Measurements from ENCODE around the gene KLF9. TPM values are rescaled to one million over a fixed set of nuclear protein-coding genes. Genes with fewer than 3 reads are reported as not detected.

The KLF9 gene
- total and polyA plus RNA-seq, 9 of the 15 experiments (the other 6 are each of a cell fraction or from before 2014, with no cell fraction given) = 3.3 to 11.9 (median 6.9) TPM

DNA sequence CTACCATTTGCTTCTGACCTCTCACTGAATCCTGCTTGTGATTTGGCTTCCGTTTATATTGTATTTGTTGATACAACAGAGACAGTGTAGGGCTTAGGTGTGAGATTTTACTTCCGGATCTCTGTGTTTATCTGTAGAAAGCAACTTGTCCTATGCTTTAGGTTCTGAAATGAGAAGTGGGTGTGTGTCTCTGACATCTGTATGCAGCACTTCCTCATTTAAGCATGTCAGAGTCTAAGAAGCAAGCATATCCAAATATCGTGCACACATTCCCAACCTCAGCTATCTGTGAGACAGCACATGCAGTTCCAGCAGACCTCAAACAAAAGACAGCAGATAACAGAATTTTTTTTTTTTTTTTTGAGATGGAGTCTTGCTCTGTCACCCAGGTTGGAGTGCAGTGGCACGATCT lies 16.3 kb downstream of the KLF9 start (continued):
- TF ChIP-seq, protein P1, sequence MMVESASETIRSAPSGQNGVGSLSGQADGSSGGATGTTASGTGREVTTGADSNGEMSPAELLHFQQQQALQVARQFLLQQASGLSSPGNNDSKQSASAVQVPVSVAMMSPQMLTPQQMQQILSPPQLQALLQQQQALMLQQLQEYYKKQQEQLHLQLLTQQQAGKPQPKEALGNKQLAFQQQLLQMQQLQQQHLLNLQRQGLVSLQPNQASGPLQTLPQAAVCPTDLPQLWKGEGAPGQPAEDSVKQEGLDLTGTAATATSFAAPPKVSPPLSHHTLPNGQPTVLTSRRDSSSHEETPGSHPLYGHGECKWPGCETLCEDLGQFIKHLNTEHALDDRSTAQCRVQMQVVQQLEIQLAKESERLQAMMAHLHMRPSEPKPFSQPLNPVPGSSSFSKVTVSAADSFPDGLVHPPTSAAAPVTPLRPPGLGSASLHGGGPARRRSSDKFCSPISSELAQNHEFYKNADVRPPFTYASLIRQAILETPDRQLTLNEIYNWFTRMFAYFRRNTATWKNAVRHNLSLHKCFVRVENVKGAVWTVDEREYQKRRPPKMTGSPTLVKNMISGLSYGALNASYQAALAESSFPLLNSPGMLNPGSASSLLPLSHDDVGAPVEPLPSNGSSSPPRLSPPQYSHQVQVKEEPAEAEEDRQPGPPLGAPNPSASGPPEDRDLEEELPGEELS (CRISPR knock-in tag; IDR thresholded peaks at IDR 0.05; ENCODE audit: borderline replicate concordance) = no peak
- TF ChIP-seq, protein P2, sequence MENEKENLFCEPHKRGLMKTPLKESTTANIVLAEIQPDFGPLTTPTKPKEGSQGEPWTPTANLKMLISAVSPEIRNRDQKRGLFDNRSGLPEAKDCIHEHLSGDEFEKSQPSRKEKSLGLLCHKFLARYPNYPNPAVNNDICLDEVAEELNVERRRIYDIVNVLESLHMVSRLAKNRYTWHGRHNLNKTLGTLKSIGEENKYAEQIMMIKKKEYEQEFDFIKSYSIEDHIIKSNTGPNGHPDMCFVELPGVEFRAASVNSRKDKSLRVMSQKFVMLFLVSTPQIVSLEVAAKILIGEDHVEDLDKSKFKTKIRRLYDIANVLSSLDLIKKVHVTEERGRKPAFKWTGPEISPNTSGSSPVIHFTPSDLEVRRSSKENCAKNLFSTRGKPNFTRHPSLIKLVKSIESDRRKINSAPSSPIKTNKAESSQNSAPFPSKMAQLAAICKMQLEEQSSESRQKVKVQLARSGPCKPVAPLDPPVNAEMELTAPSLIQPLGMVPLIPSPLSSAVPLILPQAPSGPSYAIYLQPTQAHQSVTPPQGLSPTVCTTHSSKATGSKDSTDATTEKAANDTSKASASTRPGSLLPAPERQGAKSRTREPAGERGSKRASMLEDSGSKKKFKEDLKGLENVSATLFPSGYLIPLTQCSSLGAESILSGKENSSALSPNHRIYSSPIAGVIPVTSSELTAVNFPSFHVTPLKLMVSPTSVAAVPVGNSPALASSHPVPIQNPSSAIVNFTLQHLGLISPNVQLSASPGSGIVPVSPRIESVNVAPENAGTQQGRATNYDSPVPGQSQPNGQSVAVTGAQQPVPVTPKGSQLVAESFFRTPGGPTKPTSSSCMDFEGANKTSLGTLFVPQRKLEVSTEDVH (IDR thresholded peaks at IDR 0.05; ENCODE audit: low read depth, partially characterized antibody) = peak; percentile 30
- no peak for TF ChIP-seq ZFP30 (CRISPR knock-in tag; IDR thresholded peaks at IDR 0.05; ENCODE audit: borderline replicate concordance)
- TF ChIP-seq ILK (tag; IDR thresholded peaks at IDR 0.05; ENCODE audit: borderline replicate concordance, low read depth) = no peak
- TF ChIP-seq EHMT2 (IDR thresholded peaks at IDR 0.05) = no peak
- TF ChIP-seq POLR3A (IDR thresholded peaks at IDR 0.05; ENCODE audit: borderline replicate concordance, extremely low read depth, insufficient read depth, insufficient read length) = no peak
- 0 out of 2 replicates have a peak, but pooled peaks have one; percentile 12 for TF ChIP-seq MTA3 (IDR thresholded peaks at IDR 0.05; ENCODE audit: borderline replicate concordance)
- no peak for TF ChIP-seq ZNF3 (CRISPR knock-in tag; IDR thresholded peaks at IDR 0.05)
- peak; percentile 71 for TF ChIP-seq L3MBTL2 (IDR thresholded peaks at IDR 0.05)
- peak; percentile 52; the same call in 1 of the 2 replicates for TF ChIP-seq GABPA (tag; conservative IDR thresholded peaks at IDR 0.05; ENCODE audit: low read depth)
- no peak for TF ChIP-seq FOXA1 (IDR thresholded peaks at IDR 0.05; ENCODE audit: borderline replicate concordance)
- no peak for TF ChIP-seq HNRNPL (IDR thresholded peaks at IDR 0.05; ENCODE audit: low read depth, low read length)
